ENCODE results near the gene OSBPL8.

OSBPL8 gene

DNA sequence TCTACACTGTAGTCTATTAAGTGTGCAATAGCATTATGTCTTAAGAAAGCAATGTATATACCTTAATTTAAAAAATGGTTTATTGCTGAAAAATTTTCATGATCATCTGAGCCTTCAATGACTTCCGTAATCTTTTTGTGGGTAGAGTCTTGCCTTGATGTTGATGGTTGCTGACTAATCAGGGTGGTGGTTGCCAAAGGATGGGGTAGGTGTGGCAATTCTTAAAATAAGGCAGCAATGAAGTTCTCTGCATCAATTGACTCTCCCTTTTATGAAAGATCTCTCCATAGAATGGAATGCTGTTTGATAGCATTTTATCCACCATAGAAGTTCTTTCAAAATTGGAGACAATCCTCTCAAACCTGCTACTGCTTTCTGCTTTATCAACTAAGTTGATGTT is 252.5 kb downstream of the OSBPL8 start:
- DNase-seq (ENCODE audit: low read depth): no peak

DNA sequence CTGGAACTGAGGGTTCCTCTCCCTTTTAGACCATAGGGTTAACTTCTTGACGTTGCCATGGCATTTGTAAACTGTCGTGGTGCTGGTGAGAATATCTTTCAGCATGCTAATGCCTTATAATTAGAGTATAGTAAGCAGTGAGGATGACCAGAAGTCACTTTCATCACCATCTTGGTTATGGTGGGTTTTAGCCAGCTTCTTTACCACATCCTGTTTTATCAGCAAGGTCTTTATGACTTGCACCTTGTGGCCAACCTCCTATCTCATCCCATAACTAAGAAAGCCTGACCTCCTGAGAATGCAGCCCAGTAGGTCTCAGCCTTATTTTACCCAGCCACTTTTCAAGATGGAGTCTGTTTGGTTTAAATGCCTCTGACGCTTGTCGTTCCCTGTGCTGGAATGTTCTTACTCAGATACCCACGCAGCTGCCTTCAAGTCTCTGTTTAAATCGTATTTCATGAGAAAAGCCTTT is 255.5 kb downstream of the OSBPL8 start:
- DNase-seq (ENCODE audit: low read depth): no peak

DNA sequence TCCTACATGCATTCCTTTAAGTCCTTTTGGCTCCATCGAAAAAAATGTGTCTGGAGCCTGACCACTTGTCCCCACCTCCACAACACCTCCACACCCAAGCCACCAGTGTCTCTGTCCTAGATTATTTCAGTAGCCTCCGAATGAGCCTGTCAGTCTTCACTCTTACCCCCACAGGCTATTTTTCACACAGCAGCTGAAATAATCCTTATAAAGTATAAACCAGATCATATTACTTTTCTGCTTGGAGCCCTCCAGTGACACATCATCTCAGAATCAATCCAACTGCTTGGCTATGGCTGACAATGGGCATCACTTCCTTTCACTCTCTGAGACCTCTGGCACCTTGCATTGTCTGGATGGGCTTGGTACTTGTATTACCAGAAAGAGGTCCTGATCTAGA is 256.2 kb downstream of the OSBPL8 start:
- no peak for DNase-seq (ENCODE audit: low read depth)
